Neuronal stem cell (in vitro differentiated cells): ENCODE results near the gene TLCD1.

Experiments
- DNase-seq: peaks from one replicate; pipeline ENCODE4 v3.0.0-alpha.2; 2013; ENCODE audit warnings: low spot score
- H2AFZ ChIP-seq: one replicate; pipeline ENCODE4 v1.6.1; 2013; ENCODE audit warnings: mild to moderate bottlenecking, low read length, inconsistent platforms
- H2AK5ac ChIP-seq: 2 replicates; pipeline ENCODE4 v1.6.1; 2013; ENCODE audit warnings: low read depth, mild to moderate bottlenecking, inconsistent platforms, low read length, moderate library complexity, mixed read lengths
- H2BK120ac ChIP-seq: 2 replicates; pipeline ENCODE4 v1.6.1; 2013; ENCODE audit warnings: low read depth, mild to moderate bottlenecking, inconsistent platforms, low read length, moderate library complexity, mixed read lengths
- H2BK12ac ChIP-seq: one replicate; pipeline ENCODE4 v1.6.1; 2013; ENCODE audit warnings: low read length, inconsistent platforms
- H2BK15ac ChIP-seq: 2 replicates; pipeline ENCODE4 v1.6.1; 2013; ENCODE audit warnings: mild to moderate bottlenecking, low read length, inconsistent platforms, mixed read lengths
- H2BK5ac ChIP-seq: one replicate; pipeline ENCODE4 v1.6.1; 2013; ENCODE audit warnings: inconsistent platforms, mild to moderate bottlenecking, low read length, moderate library complexity
- H3K14ac ChIP-seq: one replicate; pipeline ENCODE4 v1.6.1; 2013; ENCODE audit warnings: low read length, inconsistent platforms
- H3K18ac ChIP-seq: 2 replicates; pipeline ENCODE4 v1.6.1; 2013; ENCODE audit warnings: low read length, inconsistent platforms
- H3K23ac ChIP-seq: 2 replicates; pipeline ENCODE4 v1.6.1; 2013; ENCODE audit warnings: low read depth, mild to moderate bottlenecking, mixed read lengths, low read length, inconsistent platforms; ENCODE audit not compliant: poor library complexity
- H3K27ac ChIP-seq: replicated peaks from 3 replicates; pipeline ENCODE4 v1.5.1; 2013; ENCODE audit warnings: low read length, inconsistent platforms
- H3K27me3 ChIP-seq, 3 experiments: 2 replicates each; pipeline ENCODE4 v1.6.1; 2013; ENCODE audit warnings: low read length in 3 of 3, mild to moderate bottlenecking in 2 of 3, inconsistent platforms in 1 of 3, low read depth in 1 of 3, mixed read lengths in 1 of 3, moderate library complexity in 1 of 3; ENCODE audit not compliant: control insufficient read depth in 3 of 3, insufficient read depth in 3 of 3
- H3K36me3 ChIP-seq, 2 donors: replicated peaks in 1 of 2; 2 replicates each; pipeline ENCODE4 v1.6.1; 2013; ENCODE audit warnings: low read length in 2 of 2; ENCODE audit not compliant: control insufficient read depth in 2 of 2, insufficient read depth in 2 of 2
- H3K4ac ChIP-seq: 2 replicates; pipeline ENCODE4 v1.6.1; 2013; ENCODE audit warnings: inconsistent platforms, mild to moderate bottlenecking, low read length, moderate library complexity
- H3K4me1 ChIP-seq, 2 donors: 1 replicate in 1 of 2; 2 replicates in 1 of 2; pipeline ENCODE4 v1.6.1; 2013; ENCODE audit warnings: low read length in 2 of 2, low read depth in 1 of 2; ENCODE audit not compliant: control insufficient read depth in 2 of 2, insufficient read depth in 1 of 2
- H3K4me2 ChIP-seq: one replicate; pipeline ENCODE4 v1.6.1; 2013; ENCODE audit warnings: mild to moderate bottlenecking, low read length, inconsistent platforms; ENCODE audit not compliant: insufficient read depth, poor library complexity, severe bottlenecking
- H3K4me3 ChIP-seq, 2 donors: 2 replicates each; pipeline ENCODE4 v1.5.1; 2013; ENCODE audit warnings: low read length in 2 of 2, mild to moderate bottlenecking in 2 of 2, inconsistent platforms in 1 of 2, moderate library complexity in 1 of 2
- H3K79me1 ChIP-seq: one replicate; pipeline ENCODE4 v1.6.1; 2013; ENCODE audit warnings: low read depth, mild to moderate bottlenecking, inconsistent platforms, low read length, moderate library complexity
- H3K9ac ChIP-seq: one replicate; pipeline ENCODE4 v1.6.1; 2013; ENCODE audit warnings: mild to moderate bottlenecking, low read depth, low read length, inconsistent platforms; ENCODE audit not compliant: poor library complexity
- H3K9me3 ChIP-seq, 2 donors: replicated peaks in 1 of 2; 2 replicates each; pipeline versions ENCODE3 to v1.6.1; 2013; ENCODE audit warnings: low read length in 2 of 2, mild to moderate bottlenecking in 2 of 2, inconsistent platforms in 1 of 2, low read depth in 1 of 2, mixed read lengths in 1 of 2, moderate library complexity in 1 of 2; ENCODE audit not compliant: control insufficient read depth in 2 of 2, insufficient read depth in 1 of 2
- H4K8ac ChIP-seq: one replicate; pipeline ENCODE4 v1.6.1; 2013; ENCODE audit warnings: low read depth, mild to moderate bottlenecking, inconsistent platforms, low read length, moderate library complexity
- H4K91ac ChIP-seq: one replicate; pipeline ENCODE4 v1.6.1; 2013; ENCODE audit warnings: low read length, low read depth, mild to moderate bottlenecking, inconsistent platforms; ENCODE audit not compliant: poor library complexity
- WGBS, 2 donors: extraction: QIAGEN DNeasy Blood & Tissue Kit; methylation state at CpG; one replicate each; pipeline ENCODE4 v1.1.7; 2013; ENCODE audit warnings: missing lambda C conversion rate in 2 of 2, mixed read lengths in 1 of 2; ENCODE audit not compliant: insufficient read length in 2 of 2, insufficient replicate concordance in 1 of 2; ENCODE audit errors: extremely low coverage in 2 of 2; 5-methylcytosine and 5-hydroxymethylcytosine counted together

Gene TLCD1

GRCh38 chr17:28740406-28741357 lies 14.6 kb upstream of the TLCD1 start:
- no peak overlapping the region for H2BK12ac ChIP-seq
- no peak overlapping the region for H4K91ac ChIP-seq
- no CpG with 5 or more reads among the region's 10 CpGs for WGBS, 2 donors
- H2AK5ac ChIP-seq, result peak overlapping the region; percentile 1
- H3K14ac ChIP-seq, result no peak overlapping the region
- peaks cover 7% of the 10 kb centered on the region for H3K79me1 ChIP-seq
- no peak overlapping the region for H3K4me3 ChIP-seq
- H2BK15ac ChIP-seq, result no peak overlapping the region
- no peak overlapping the region for H2AFZ ChIP-seq
- H3K18ac ChIP-seq, result peak overlapping the region; percentile 48
- H4K8ac ChIP-seq, result no peak overlapping the region
- no peak for DNase-seq
- H3K4me2 ChIP-seq, result no peak overlapping the region
- peaks cover 2 to 6% of the 10 kb centered on the region in 2 donors for H3K4me1 ChIP-seq
- peaks cover 3 to 9% of the 10 kb centered on the region in 2 donors for H3K9me3 ChIP-seq
- no peak overlapping the region for H3K27ac ChIP-seq
- peak overlapping the region; percentile 45 for H3K23ac ChIP-seq
- H3K27me3 ChIP-seq, result no peaks in the 10 kb centered on the region
- H3K9ac ChIP-seq, result no peak overlapping the region
- no peak overlapping the region for H3K4ac ChIP-seq
- H3K36me3 ChIP-seq, result peaks cover 5 to 50% of the 10 kb centered on the region in 2 donors
- no peak overlapping the region for H2BK120ac ChIP-seq
- no peak overlapping the region for H2BK5ac ChIP-seq

- Histone ChIP-seq H3K27ac (no peak overlapping the region), H3K23ac (no peak overlapping the region), H2BK12ac (no peak overlapping the region), H2AFZ (no peak overlapping the region), H2BK120ac (no peak overlapping the region), H3K9ac (no peak overlapping the region), H3K4me1 (peaks cover 0 to 3% of the 10 kb centered on the region in 2 donors), H3K18ac (no peak overlapping the region), H4K91ac (no peak overlapping the region), H2BK5ac (no peak overlapping the region), H3K79me1 (no peaks in the 10 kb centered on the region), H3K36me3 (peaks cover 9 to 55% of the 10 kb centered on the region in 2 donors), H3K9me3 (peaks cover 3 to 9% of the 10 kb centered on the region in 2 donors), H2BK15ac (no peak overlapping the region), H3K4me2 (no peak overlapping the region), H2AK5ac (no peak overlapping the region), H3K27me3 (no peaks in the 10 kb centered on the region), H3K14ac (no peak overlapping the region), H3K4ac (no peak overlapping the region), H3K4me3 (no peak overlapping the region), H4K8ac (no peak overlapping the region)
- WGBS, 2 donors, result 100% methylated on average over 1 of the region's 10 CpGs; no CpG with 5 or more reads in 1 of the 2 donors
- no peak for DNase-seq
Observed at GRCh38 chr17:28738680-28739384, 12.8 kb upstream of the TLCD1 start.

DNA sequence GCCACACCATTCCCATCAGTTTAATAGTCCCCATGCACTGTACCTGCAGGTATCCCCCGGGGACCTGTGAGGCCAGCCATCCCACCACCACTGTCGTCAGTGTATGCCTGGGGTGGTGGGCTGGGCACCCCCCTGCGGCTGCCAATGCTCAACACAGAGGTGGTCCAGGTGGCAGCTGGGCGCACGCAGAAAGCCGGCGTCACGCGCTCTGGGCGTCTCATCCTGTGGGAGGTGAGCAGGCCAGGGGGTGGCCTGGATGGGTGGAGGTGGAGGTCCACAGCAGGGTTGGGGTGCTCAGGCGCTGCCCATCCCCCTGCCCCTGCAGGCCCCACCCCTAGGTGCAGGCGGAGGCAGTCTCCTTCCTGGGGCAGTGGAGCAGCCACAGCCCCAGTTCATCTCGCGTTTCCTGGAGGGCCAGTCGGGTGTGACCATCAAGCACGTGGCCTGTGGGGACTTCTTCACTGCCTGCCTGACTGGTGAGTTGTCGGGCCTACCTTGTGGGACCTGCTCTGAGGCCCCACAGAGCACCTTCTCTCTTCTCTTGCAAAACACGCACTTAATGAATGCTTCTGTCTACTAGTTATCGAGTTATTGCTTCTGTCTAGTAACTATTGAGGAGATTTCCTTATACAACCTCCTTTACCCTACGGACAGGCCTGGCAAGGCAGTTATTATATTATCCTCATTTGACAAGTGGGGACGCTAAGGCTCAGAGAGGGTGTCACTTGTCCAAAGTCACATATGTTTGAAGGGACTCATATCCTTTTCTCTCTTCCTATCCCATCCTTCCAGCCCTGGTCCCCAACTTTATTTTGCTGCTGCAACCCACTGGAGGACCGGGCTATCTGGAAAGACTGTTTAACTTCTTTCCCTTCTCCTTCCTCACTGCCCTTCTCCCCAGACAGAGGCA lies 12.0 kb upstream of the TLCD1 start:
- Histone ChIP-seq H3K18ac (peak overlapping the region; percentile 46), H2AK5ac (peak overlapping the region; percentile 83), H3K9ac (no peak overlapping the region), H3K36me3 (peaks cover 9 to 57% of the 10 kb centered on the region in 2 donors), H2BK12ac (no peak overlapping the region), H3K23ac (no peak overlapping the region), H2BK15ac (no peak overlapping the region), H3K27me3 (no peaks in the 10 kb centered on the region), H3K4me3 (no peak overlapping the region), H3K14ac (no peak overlapping the region), H4K8ac (no peak overlapping the region), H2AFZ (no peak overlapping the region), H3K4me1 (peaks cover 0 to 3% of the 10 kb centered on the region in 2 donors), H3K27ac (no peak overlapping the region), H3K4ac (no peak overlapping the region), H3K9me3 (peaks cover 3 to 9% of the 10 kb centered on the region in 2 donors), H3K79me1 (no peaks in the 10 kb centered on the region), H4K91ac (no peak overlapping the region), H2BK120ac (no peak overlapping the region), H2BK5ac (peak overlapping the region; percentile 54), H3K4me2 (no peak overlapping the region)
- DNase-seq, result no peak
- WGBS, 2 donors, result no CpG with 5 or more reads among the region's 22 CpGs
